SK-N-SH (cell line): Measurements from ENCODE around the gene TMEM168. TPM values are rescaled to one million over a fixed set of nuclear protein-coding genes. Genes with fewer than 3 reads are reported as not detected.

Source experiments
- CTCF ChIA-PET: fragments of 300-600, 350-600 bp; formaldehyde crosslinking; extraction: SDS; loops from one replicate; lab custom pipeline; 2021; lab: Yijun Ruan, JAX
- POLR2A ChIA-PET: fragments of 350-600 bp; sonication (Branson Sonifier 250); formaldehyde crosslinking; extraction: SDS; loops from one replicate; lab custom pipeline; 2020; ENCODE audit warnings: antibody characterized with exemption, inconsistent platforms; lab: Yijun Ruan, JAX
- DNase-seq: peaks from one replicate; pipeline ENCODE4 v3.0.0; 2012
- H2AFZ ChIP-seq: fragments of 200-600 bp; sonication (generic); 2 replicates; pipeline ENCODE4 v1.8.1; 2016; ENCODE audit warnings: antibody characterized with exemption, mild to moderate bottlenecking, low read depth
- H3F3A ChIP-seq: fragments of 200-600 bp; sonication (generic); replicated peaks from 2 replicates; pipeline ENCODE3; 2016; ENCODE audit warnings: antibody characterized with exemption, mild to moderate bottlenecking; ENCODE audit not compliant: insufficient read depth
- H3K27ac ChIP-seq, 2 experiments: fragments of 200-500 bp in 1 of 2; fragments of 200-600 bp in 1 of 2; sonication (Bioruptor generic) in 1 of 2; sonication (generic), shearing (Covaris generic) in 1 of 2; 2 replicates each; pipeline versions ENCODE4 v1.5.1 to v1.6.1; 2014 to 2016; ENCODE audit warnings: low read depth in 2 of 2, inconsistent platforms in 1 of 2, low read length in 1 of 2, mild to moderate bottlenecking in 1 of 2, mixed read lengths in 1 of 2
- H3K27me3 ChIP-seq: fragments of 200-600 bp; sonication (generic), shearing (Covaris generic); 2 replicates; pipeline ENCODE4 v1.6.1; 2016; ENCODE audit warnings: mixed run types; ENCODE audit not compliant: insufficient read depth
- H3K36me3 ChIP-seq, 2 experiments: fragments of 200-500 bp in 1 of 2; fragments of 200-600 bp in 1 of 2; sonication (Bioruptor generic) in 1 of 2; sonication (generic) in 1 of 2; replicated peaks in 1 of 2; 2 replicates each; pipeline versions ENCODE3 to v1.5.1; 2014 to 2016; ENCODE audit warnings: low read length in 1 of 2, mild to moderate bottlenecking in 1 of 2; ENCODE audit not compliant: insufficient read depth in 2 of 2, control insufficient read depth in 1 of 2
- H3K4me1 ChIP-seq, 2 experiments: fragments of 200-500 bp in 1 of 2; fragments of 200-600 bp in 1 of 2; sonication (Bioruptor generic) in 1 of 2; sonication (generic), shearing (Covaris generic) in 1 of 2; 2 replicates each; pipeline versions ENCODE4 v1.5.1 to v1.6.1; 2014 to 2016; ENCODE audit warnings: low read depth in 1 of 2, low read length in 1 of 2, mixed run types in 1 of 2; ENCODE audit not compliant: insufficient read depth in 2 of 2, control insufficient read depth in 1 of 2
- H3K4me2 ChIP-seq: fragments of 200-600 bp; sonication (generic), shearing (Covaris generic); 2 replicates; pipeline ENCODE4 v1.6.1; 2017; ENCODE audit warnings: mixed run types
- H3K4me3 ChIP-seq, 2 experiments: fragments of 200-500 bp in 1 of 2; fragments of 200-600 bp in 1 of 2; sonication (Bioruptor generic) in 1 of 2; sonication (generic), shearing (Covaris generic) in 1 of 2; 2 replicates each; pipeline versions ENCODE4 v1.5.1 to v1.8.1; 2014 to 2016; ENCODE audit warnings: low read depth in 2 of 2, inconsistent platforms in 1 of 2, low read length in 1 of 2, mild to moderate bottlenecking in 1 of 2, mixed read lengths in 1 of 2, moderate library complexity in 1 of 2
- H3K79me2 ChIP-seq: fragments of 200-600 bp; sonication (generic); 2 replicates; pipeline ENCODE4 v1.8.1; 2017; ENCODE audit warnings: mild to moderate bottlenecking; ENCODE audit not compliant: insufficient read depth
- H3K9ac ChIP-seq: fragments of 200-600 bp; sonication (generic); 2 replicates; pipeline ENCODE4 v1.6.1; 2017; ENCODE audit warnings: mixed run types
- H3K9me2 ChIP-seq: fragments of 200-600 bp; sonication (generic); 2 replicates; pipeline ENCODE4 v1.6.1; 2017; ENCODE audit warnings: mixed run types
- H3K9me3 ChIP-seq: fragments of 200-600 bp; sonication (generic); 2 replicates; pipeline ENCODE4 v1.6.1; 2017; ENCODE audit warnings: mixed run types, mild to moderate bottlenecking, moderate library complexity
- H4K20me1 ChIP-seq: fragments of 200-600 bp; sonication (generic); 2 replicates; pipeline ENCODE4 v1.6.1; 2017; ENCODE audit warnings: mild to moderate bottlenecking, mixed run types; ENCODE audit not compliant: insufficient read depth
- CHD2 ChIP-seq: fragments of 150-350 bp; IDR thresholded peaks from 2 replicates; pipeline ENCODE4 v1.6.1; 2018; ENCODE audit warnings: low read length; ENCODE audit not compliant: partially characterized antibody
- ELF1 ChIP-seq: IDR thresholded peaks from 2 replicates; pipeline ENCODE4 v1.4.0; 2012
- FOXM1 ChIP-seq: IDR thresholded peaks from 2 replicates; pipeline ENCODE4 v1.4.0; 2012; ENCODE audit warnings: low read depth, mild to moderate bottlenecking
- JUND ChIP-seq: IDR thresholded peaks from 2 replicates; pipeline ENCODE4 v1.4.0; 2012
- POLR2AphosphoS5 ChIP-seq: IDR thresholded peaks from 2 replicates; pipeline ENCODE4 v1.6.1; 2012; ENCODE audit warnings: low read depth, low read length
- RCOR1 ChIP-seq: fragments of 150-350 bp; IDR thresholded peaks from 2 replicates; pipeline ENCODE4 v1.6.1; 2017; ENCODE audit warnings: antibody characterized with exemption, low read length
- RFX5 ChIP-seq: IDR thresholded peaks from 2 replicates; pipeline ENCODE4 v1.6.1; 2012; ENCODE audit warnings: mild to moderate bottlenecking, improper control_type of control experiment, low read length
- RXRA ChIP-seq: IDR thresholded peaks from 2 replicates; pipeline ENCODE4 v1.4.0; 2012; ENCODE audit warnings: low read depth, mild to moderate bottlenecking, borderline replicate concordance
- TCF12 ChIP-seq: IDR thresholded peaks from 2 replicates; pipeline ENCODE4 v1.4.0; 2012
- WGBS: methylation state at CpG from one replicate; pipeline ENCODE4 v1.1.6; 2017; ENCODE audit warnings: low lambda C conversion rate; 5-methylcytosine and 5-hydroxymethylcytosine counted together
- polyA plus RNA-seq, 3 experiments: library from polyadenylated mRNA; depleted of rRNA; stranded (reverse); fragments of >200 nt; gene quantifications; 2 replicates each; pipeline ENCODE4 v1.2.3, GENCODE V29; 2012
- TF ChIP-seq, protein P1 (sequence below): fragments of 200-600 bp; sonication (generic); IDR thresholded peaks from 2 replicates; pipeline ENCODE4 v1.6.1; 2017; ENCODE audit warnings: antibody characterized with exemption, mild to moderate bottlenecking, moderate library complexity
- TF ChIP-seq, protein P2 (sequence below): IDR thresholded peaks from 2 replicates; pipeline ENCODE4 v1.4.0; 2012; ENCODE audit warnings: low read depth, borderline replicate concordance
- TF ChIP-seq, protein P3 (sequence below): IDR thresholded peaks from 2 replicates; pipeline ENCODE4; 2012
- TF ChIP-seq, protein P4 (sequence below): IDR thresholded peaks from 2 replicates; pipeline ENCODE4 v1.4.0; 2012; ENCODE audit warnings: low read depth, borderline replicate concordance
- TF ChIP-seq, protein P5 (sequence below): IDR thresholded peaks from 2 replicates; pipeline ENCODE4 v1.4.0; 2012; ENCODE audit warnings: low read depth

The TMEM168 gene
- polyA plus RNA-seq, 1 of the 3 experiments (the other 2 are of a cell fraction) = 32.2 TPM

DNA sequence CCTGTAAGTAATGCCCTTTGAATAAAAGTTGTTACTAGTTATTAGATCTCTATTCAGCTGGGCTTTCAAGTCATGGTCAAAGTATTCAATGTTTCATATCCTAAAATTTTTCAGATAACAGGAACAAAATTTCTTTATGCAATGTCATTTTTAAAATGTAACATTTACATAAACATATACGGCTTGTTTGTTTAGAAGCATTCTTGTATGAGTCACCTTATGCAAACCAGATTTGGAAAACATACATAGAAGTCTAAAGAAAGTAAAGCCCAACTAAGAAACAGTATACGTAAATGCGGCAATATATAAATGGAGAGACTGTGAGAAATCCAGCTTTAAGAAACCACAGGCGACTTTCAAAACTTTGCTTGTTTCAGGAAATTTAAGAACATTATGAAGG is 10.5 kb downstream of the TMEM168 start:
- H3F3A ChIP-seq = peaks cover 3% of the 10 kb centered on the region
- no peak overlapping the region for H3K27ac ChIP-seq
- no peaks in the 10 kb centered on the region for H3K9me3 ChIP-seq
- H3K4me3 ChIP-seq = no peak overlapping the region
- no peaks in the 10 kb centered on the region for H4K20me1 ChIP-seq
- no peaks in the 10 kb centered on the region for H3K27me3 ChIP-seq
- peaks cover 40 to 55% of the 10 kb centered on the region in 2 experiments for H3K36me3 ChIP-seq
- ChIA-PET POLR2A (interaction anchor here (1.5 kb wide), 1 partner anchor 10 kb away, joined by 5 read pairs; the partner anchor contains the start of gene TMEM168), CTCF (interaction anchor here (0.6 to 1.9 kb wide), 4 partner anchors 9 to 1301 kb away, joined by 3 to 6 read pairs (median 5); no protein-coding TSS in a partner anchor)
- no peaks in the 10 kb centered on the region for H3K9me2 ChIP-seq
- H2AFZ ChIP-seq = no peak overlapping the region
- 85% methylated on average over 4 of the region's 4 CpGs for WGBS
- TF ChIP-seq JUND = no peak
- TF ChIP-seq, protein P1, sequence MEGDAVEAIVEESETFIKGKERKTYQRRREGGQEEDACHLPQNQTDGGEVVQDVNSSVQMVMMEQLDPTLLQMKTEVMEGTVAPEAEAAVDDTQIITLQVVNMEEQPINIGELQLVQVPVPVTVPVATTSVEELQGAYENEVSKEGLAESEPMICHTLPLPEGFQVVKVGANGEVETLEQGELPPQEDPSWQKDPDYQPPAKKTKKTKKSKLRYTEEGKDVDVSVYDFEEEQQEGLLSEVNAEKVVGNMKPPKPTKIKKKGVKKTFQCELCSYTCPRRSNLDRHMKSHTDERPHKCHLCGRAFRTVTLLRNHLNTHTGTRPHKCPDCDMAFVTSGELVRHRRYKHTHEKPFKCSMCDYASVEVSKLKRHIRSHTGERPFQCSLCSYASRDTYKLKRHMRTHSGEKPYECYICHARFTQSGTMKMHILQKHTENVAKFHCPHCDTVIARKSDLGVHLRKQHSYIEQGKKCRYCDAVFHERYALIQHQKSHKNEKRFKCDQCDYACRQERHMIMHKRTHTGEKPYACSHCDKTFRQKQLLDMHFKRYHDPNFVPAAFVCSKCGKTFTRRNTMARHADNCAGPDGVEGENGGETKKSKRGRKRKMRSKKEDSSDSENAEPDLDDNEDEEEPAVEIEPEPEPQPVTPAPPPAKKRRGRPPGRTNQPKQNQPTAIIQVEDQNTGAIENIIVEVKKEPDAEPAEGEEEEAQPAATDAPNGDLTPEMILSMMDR = no peak
- no peak for TF ChIP-seq CHD2
- TF ChIP-seq, protein P2, sequence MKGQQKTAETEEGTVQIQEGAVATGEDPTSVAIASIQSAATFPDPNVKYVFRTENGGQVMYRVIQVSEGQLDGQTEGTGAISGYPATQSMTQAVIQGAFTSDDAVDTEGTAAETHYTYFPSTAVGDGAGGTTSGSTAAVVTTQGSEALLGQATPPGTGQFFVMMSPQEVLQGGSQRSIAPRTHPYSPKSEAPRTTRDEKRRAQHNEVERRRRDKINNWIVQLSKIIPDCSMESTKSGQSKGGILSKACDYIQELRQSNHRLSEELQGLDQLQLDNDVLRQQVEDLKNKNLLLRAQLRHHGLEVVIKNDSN = no peak
- TF ChIP-seq POLR2AphosphoS5 = no peak
- TF ChIP-seq ELF1 = no peak
- TF ChIP-seq RCOR1 = no peak
- TF ChIP-seq, protein P3, sequence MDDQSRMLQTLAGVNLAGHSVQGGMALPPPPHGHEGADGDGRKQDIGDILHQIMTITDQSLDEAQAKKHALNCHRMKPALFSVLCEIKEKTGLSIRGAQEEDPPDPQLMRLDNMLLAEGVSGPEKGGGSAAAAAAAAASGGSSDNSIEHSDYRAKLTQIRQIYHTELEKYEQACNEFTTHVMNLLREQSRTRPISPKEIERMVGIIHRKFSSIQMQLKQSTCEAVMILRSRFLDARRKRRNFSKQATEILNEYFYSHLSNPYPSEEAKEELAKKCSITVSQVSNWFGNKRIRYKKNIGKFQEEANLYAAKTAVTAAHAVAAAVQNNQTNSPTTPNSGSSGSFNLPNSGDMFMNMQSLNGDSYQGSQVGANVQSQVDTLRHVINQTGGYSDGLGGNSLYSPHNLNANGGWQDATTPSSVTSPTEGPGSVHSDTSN = no peak
- TF ChIP-seq, protein P4, sequence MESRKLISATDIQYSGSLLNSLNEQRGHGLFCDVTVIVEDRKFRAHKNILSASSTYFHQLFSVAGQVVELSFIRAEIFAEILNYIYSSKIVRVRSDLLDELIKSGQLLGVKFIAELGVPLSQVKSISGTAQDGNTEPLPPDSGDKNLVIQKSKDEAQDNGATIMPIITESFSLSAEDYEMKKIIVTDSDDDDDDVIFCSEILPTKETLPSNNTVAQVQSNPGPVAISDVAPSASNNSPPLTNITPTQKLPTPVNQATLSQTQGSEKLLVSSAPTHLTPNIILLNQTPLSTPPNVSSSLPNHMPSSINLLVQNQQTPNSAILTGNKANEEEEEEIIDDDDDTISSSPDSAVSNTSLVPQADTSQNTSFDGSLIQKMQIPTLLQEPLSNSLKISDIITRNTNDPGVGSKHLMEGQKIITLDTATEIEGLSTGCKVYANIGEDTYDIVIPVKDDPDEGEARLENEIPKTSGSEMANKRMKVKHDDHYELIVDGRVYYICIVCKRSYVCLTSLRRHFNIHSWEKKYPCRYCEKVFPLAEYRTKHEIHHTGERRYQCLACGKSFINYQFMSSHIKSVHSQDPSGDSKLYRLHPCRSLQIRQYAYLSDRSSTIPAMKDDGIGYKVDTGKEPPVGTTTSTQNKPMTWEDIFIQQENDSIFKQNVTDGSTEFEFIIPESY = no peak
- TF ChIP-seq, protein P5, sequence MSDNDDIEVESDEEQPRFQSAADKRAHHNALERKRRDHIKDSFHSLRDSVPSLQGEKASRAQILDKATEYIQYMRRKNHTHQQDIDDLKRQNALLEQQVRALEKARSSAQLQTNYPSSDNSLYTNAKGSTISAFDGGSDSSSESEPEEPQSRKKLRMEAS = no peak
- TF ChIP-seq RXRA = no peak
- TF ChIP-seq RFX5 = no peak
- no peak for TF ChIP-seq FOXM1
- no peak for TF ChIP-seq TCF12
- H3K79me2 ChIP-seq = peaks cover 36% of the 10 kb centered on the region
- H3K4me1 ChIP-seq = no peaks in the 10 kb centered on the region; a peak in 1 of 4 replicates
- DNase-seq = no peak
- H3K4me2 ChIP-seq = no peak overlapping the region
- H3K9ac ChIP-seq = no peak overlapping the region
